Pancreas (tissue), 10 donors: ENCODE data around the gene RAC2. TPM values are rescaled to one million over a fixed set of nuclear protein-coding genes. Genes with fewer than 3 reads are reported as not detected.
A peak's percentile ranks its signal among the peaks of the same experiment; 100 is the strongest.

Experiments used
- ATAC-seq, 4 donors: fragments of 200-7000 bp; cut with Tn5 transposase; one replicate each; pipeline versions ENCODE4 v1.8.0 to v1.9.1; 2020; ENCODE audit warnings: mild to moderate bottlenecking in 4 of 4, moderate library complexity in 4 of 4
- DNase-seq, 6 donors: peaks; one replicate each; pipeline ENCODE4 v3.0.0-alpha.2; 2020
- FAIRE-seq: peaks from 2 replicates; lab custom pipeline; 2012; peaks lifted over from hg19 to GRCh38; lab: Jason Lieb, UNC
- H3K27ac ChIP-seq, 4 donors: fragments of 200-600 bp; sonication (generic); 1 replicate in 3 of 4; 2 replicates in 1 of 4; pipeline versions ENCODE4 v1.5.0 to v1.8.0; 2020
- H3K27me3 ChIP-seq, 4 donors: fragments of 200-600 bp; one replicate each; pipeline ENCODE4 v1.8.0; 2021
- H3K36me3 ChIP-seq, 3 donors: fragments of 200-600 bp; sonication (generic) in 1 of 3; one replicate each; pipeline versions ENCODE4 v1.5.0 to v1.8.0; 2020 to 2021
- H3K4me1 ChIP-seq, 3 donors: fragments of 200-600 bp; one replicate each; pipeline ENCODE4 v1.8.0; 2021
- H3K4me3 ChIP-seq, 4 donors: fragments of 200-600 bp; sonication (generic) in 2 of 4; one replicate each; pipeline versions ENCODE4 v1.5.0 to v1.8.0; 2020 to 2021
- H3K9me3 ChIP-seq, 4 donors: fragments of 200-600 bp; one replicate each; pipeline ENCODE4 v1.8.0; 2021
- CTCF ChIP-seq, 4 donors: fragments of 200-600 bp; sonication (generic) in 3 of 4; IDR thresholded peaks; one replicate each; pipeline versions ENCODE4 v1.5.0 to v1.8.0; 2021; ENCODE audit warnings: antibody characterized with exemption in 4 of 4
- WGBS, 2 donors: extraction: QIAGEN DNeasy Blood & Tissue Kit; methylation state at CpG; one replicate each; pipeline ENCODE4 v1.1.7; 2013; 5-methylcytosine and 5-hydroxymethylcytosine counted together
- intact Hi-C, 3 donors: fragments of 100-400 bp; cut with DNase I; formaldehyde crosslinking; loops; one replicate each; pipeline versions ENCODE4 v1.11.1 to v1.14.2; 2022
- polyA plus RNA-seq, 2 donors: library from polyadenylated mRNA; stranded (reverse); fragments of 200-250 nt; gene quantifications; one replicate each; pipeline ENCODE4 v1.2.3, GENCODE V29; 2013
- total RNA-seq, 6 donors: library from RNA; stranded (reverse); fragmentation: NEBNext Ultra II Directional in 4 of 6; extraction: Animal tissue kit (Norgen Biotek cat#: 25700) in 4 of 6; gene quantifications; one replicate each; pipeline versions ENCODE4 v1.2.1 to v1.2.4, GENCODE V29; 2021 to 2023
- donor health status: healthy with polysubstance abuse.
- donor health status: DM: no; HTN: no; CAD: no; lungs with moderate emphysema.
- donor health status: DM: no; HTN: no; CAD: no.
- donor health status: control.
- donor health status: control.
- donor health status: Bipolar disorder and iron deficiency.
- donor health status: DM: yes; HTN: yes; CAD: no.
- donor health status: DM: no; HTN: no; CAD: no.
- donor health status: DM: no; HTN: no; CAD: no.
- donor health status: DM: yes; HTN: yes; CAD: no.

The RAC2 gene
- total and polyA plus RNA-seq, 8 donors, result 0.91 to 12.8 (median 3.0) TPM

DNA sequence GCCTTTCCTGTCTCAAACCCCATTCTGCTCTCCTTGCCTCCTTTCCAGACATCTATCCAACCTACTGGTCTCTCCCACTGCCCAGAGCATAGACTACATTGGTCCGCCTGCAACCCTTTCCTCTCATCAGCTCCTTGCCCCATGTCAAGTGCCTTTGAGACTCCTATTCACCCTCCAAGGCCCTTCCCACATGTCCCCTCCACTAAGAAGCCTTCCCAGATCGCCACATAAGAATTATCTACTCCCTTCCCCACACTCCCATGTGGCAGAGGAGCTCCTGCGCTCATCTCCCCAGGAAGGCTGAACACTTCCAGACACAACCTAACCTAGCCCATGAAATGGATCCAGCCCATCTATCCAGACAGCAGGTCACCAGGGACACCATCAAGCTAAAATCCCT is 66.3 kb downstream of the RAC2 start:
- intact Hi-C loops, result no loop called here
- Histone ChIP-seq H3K4me1 (peaks cover 0 to 8% (median 0%) of the 10 kb centered on the region in 3 donors), H3K27ac (no peak overlapping the region), H3K9me3 (no peaks in the 10 kb centered on the region), H3K27me3 (no peaks in the 10 kb centered on the region), H3K4me3 (no peak overlapping the region), H3K36me3 (no peaks in the 10 kb centered on the region)
- WGBS, 2 donors, result 82% methylated on average over 3 of the region's 3 CpGs
- no peak for ATAC-seq
- no peak for TF ChIP-seq CTCF (IDR thresholded peaks at IDR 0.05)
- FAIRE-seq, result no peak
- DNase-seq, result no peak

- no peak for ATAC-seq
- FAIRE-seq, result no peak
- no peak for TF ChIP-seq CTCF (IDR thresholded peaks at IDR 0.05)
- Histone ChIP-seq H3K27ac (no peak overlapping the region), H3K27me3 (no peaks in the 10 kb centered on the region), H3K4me3 (no peak overlapping the region), H3K4me1 (peaks cover 0 to 8% (median 0%) of the 10 kb centered on the region in 3 donors), H3K36me3 (no peaks in the 10 kb centered on the region), H3K9me3 (no peaks in the 10 kb centered on the region)
- intact Hi-C loops, result no loop called here
- 48 to 67% methylated on average over 5 of the region's 5 CpGs for WGBS, 2 donors
- DNase-seq, result peak in 2 of 6 donors; percentile 27 to 30
These were observed 66.8 kb downstream of the RAC2 start for GRCh38 chr22:37177221-37177620.

DNA sequence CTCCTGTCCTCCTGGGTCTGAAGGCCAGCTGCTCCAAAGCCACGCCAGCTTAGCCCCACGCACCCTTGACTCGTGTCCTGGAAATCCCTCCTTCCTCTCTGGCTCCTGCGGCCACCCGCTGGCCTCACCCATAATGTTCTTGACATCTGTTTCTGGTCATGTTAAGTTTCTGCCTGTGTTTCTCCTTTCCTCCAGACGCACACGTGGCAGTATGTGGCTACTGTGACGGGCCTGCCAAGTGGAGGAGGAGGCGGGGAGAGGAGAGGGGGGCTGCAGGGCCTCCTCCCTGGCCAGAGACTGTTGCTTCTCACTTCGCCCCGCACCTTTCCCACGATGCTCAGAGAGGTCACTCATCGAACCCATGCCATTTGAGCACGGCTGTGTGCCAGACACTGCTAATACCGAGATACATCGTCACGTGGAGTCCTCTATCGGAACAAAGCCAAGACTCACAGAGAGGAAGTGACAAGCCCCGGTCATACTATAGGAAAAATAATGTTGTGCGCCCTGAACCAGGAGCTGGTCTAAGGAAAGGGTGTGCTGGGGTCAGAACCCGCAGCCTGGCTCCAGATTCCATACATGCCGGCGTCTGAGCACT is 67.5 kb downstream of the RAC2 start:
- peak in 3 of 6 donors; percentile 38 to 52 (median 48) for DNase-seq
- peak in 3 of 4 donors; percentile 60 to 77 (median 72) for ATAC-seq
- no peaks in the 10 kb centered on the region for H3K27me3 ChIP-seq
- H3K36me3 ChIP-seq, result no peaks in the 10 kb centered on the region
- no peak overlapping the region for H3K4me3 ChIP-seq
- intact Hi-C loops, result no loop called here
- H3K27ac ChIP-seq, result peak overlapping the region in 1 of 4 donors; percentile 0
- FAIRE-seq, result no peak
- 58 to 68% methylated on average over 23 of the region's 23 CpGs for WGBS, 2 donors
- TF ChIP-seq CTCF (IDR thresholded peaks at IDR 0.05), result no peak
- peaks cover 0 to 8% (median 0%) of the 10 kb centered on the region in 3 donors for H3K4me1 ChIP-seq
- no peaks in the 10 kb centered on the region for H3K9me3 ChIP-seq

GRCh38 chr22:37175414-37176281 is 68.4 kb downstream of the RAC2 start:
- no peak for ATAC-seq
- DNase-seq, result peak in 2 of 6 donors; percentile 23 to 43
- FAIRE-seq, result no peak

More at GRCh38 chr22:37175414-37176281, 68.4 kb downstream of the RAC2 start:
- H3K27ac ChIP-seq, result peak overlapping the region in 1 of 4 donors; percentile 0
- no peaks in the 10 kb centered on the region for H3K36me3 ChIP-seq
- H3K27me3 ChIP-seq, result no peaks in the 10 kb centered on the region
- no peak overlapping the region for H3K4me3 ChIP-seq
- intact Hi-C loops, result no loop called here
- peaks cover 0 to 8% (median 0%) of the 10 kb centered on the region in 3 donors for H3K4me1 ChIP-seq
- 65 to 70% methylated on average over 18 of the region's 18 CpGs for WGBS, 2 donors
- TF ChIP-seq CTCF (IDR thresholded peaks at IDR 0.05), result no peak
- H3K9me3 ChIP-seq, result no peaks in the 10 kb centered on the region

Other genes with a start within 250 kb of the RAC2 start
- gene TST, start 224.8 kb downstream of the RAC2 start, total RNA-seq, result 10 to 100 TPM; 22.9 to 45.7 (median 35.4) TPM
- gene TST, start 224.8 kb downstream of the RAC2 start, polyA plus RNA-seq, result 10 to 100 TPM; 51.5 to 52.3 TPM
- gene MPST, start 224.5 kb downstream of the RAC2 start, total RNA-seq, result 10 to 100 TPM; 46.4 to 77.2 (median 50.9) TPM
- 100 to 1,000 TPM in 1 of 2 donors, 10 to 100 TPM in 1; 56.1 to 161 TPM for gene MPST, start 224.5 kb downstream of the RAC2 start, polyA plus RNA-seq
- 1 to 10 TPM; 2.6 to 9.1 (median 3.3) TPM for gene KCTD17, start 192.5 kb downstream of the RAC2 start, total RNA-seq
- 10 to 100 TPM; 10.3 to 11.8 TPM for gene KCTD17, start 192.5 kb downstream of the RAC2 start, polyA plus RNA-seq
- gene TMPRSS6, start 134.6 kb downstream of the RAC2 start, total RNA-seq, result 1 to 10 TPM in 1 of 6 donors, under 1 TPM in 5; 0.13 to 1.0 (median 0.30) TPM
- 1 to 10 TPM; 1.3 to 3.1 TPM for gene TMPRSS6, start 134.6 kb downstream of the RAC2 start, polyA plus RNA-seq
- under 1 TPM; 0.05 to 1.00 (median 0.58) TPM for gene IL2RB, start 94.4 kb downstream of the RAC2 start, total RNA-seq
- gene IL2RB, start 94.4 kb downstream of the RAC2 start, polyA plus RNA-seq, result under 1 TPM; 0.05 to 0.19 TPM
- 1 to 10 TPM; 1.2 to 8.0 (median 2.1) TPM for gene C1QTNF6, start 56.0 kb downstream of the RAC2 start, total RNA-seq
- 10 to 100 TPM in 1 of 2 donors, 1 to 10 TPM in 1; 9.8 to 10.9 TPM for gene C1QTNF6, start 56.0 kb downstream of the RAC2 start, polyA plus RNA-seq
- 1 to 10 TPM in 3 of 6 donors, under 1 TPM in 3; 0.32 to 1.6 (median 0.94) TPM for gene SSTR3, start 31.8 kb downstream of the RAC2 start, total RNA-seq
- gene SSTR3, start 31.8 kb downstream of the RAC2 start, polyA plus RNA-seq, result 1 to 10 TPM; 3.3 to 8.7 TPM
- 10 to 100 TPM in 2 of 6 donors, 1 to 10 TPM in 3, under 1 TPM in 1; 0.79 to 12.0 (median 3.4) TPM for gene CYTH4, start 38.2 kb upstream of the RAC2 start, total RNA-seq
- 1 to 10 TPM; 2.0 to 3.5 TPM for gene CYTH4, start 38.2 kb upstream of the RAC2 start, polyA plus RNA-seq
- 1 to 10 TPM in 3 of 6 donors, under 1 TPM in 3; 0.19 to 1.8 (median 1.1) TPM for gene ELFN2, start 183.2 kb upstream of the RAC2 start, total RNA-seq
- gene ELFN2, start 183.2 kb upstream of the RAC2 start, polyA plus RNA-seq, result 1 to 10 TPM in 1 of 2 donors, under 1 TPM in 1; 0.23 to 2.1 TPM
- 10 to 100 TPM in 1 of 6 donors, 1 to 10 TPM in 5; 1.5 to 10.5 (median 3.4) TPM for gene MFNG, start 242.1 kb upstream of the RAC2 start, total RNA-seq
- gene MFNG, start 242.1 kb upstream of the RAC2 start, polyA plus RNA-seq, result 1 to 10 TPM; 5.2 to 6.5 TPM